Fibroblast of skin of right quadriceps (primary cell): ENCODE results near the gene TIPRL.
"Not testable (repeated sequence)": the region's sequence is repeated elsewhere in the genome, so short reads cannot be mapped to it uniquely, and the experiment has no call there.

Source experiments
- DNase-seq: peaks from one replicate; pipeline ENCODE4 v3.0.0-alpha.2; 2013

TIPRL gene

GRCh38 chr1:168178638-168179437 lies at the start of gene TIPRL:
TSS of gene TIPRL (plus strand) at chr1:168178962. CDS start at chr1:168179078, 116 bp downstream.
- peak; percentile 100 for DNase-seq

- DNase-seq, result no peak
These were observed 48.8 kb upstream of the TIPRL start for GRCh38 chr1:168129933-168130332.

- DNase-seq, result no peak
These were observed 44.6 kb upstream of the TIPRL start for GRCh38 chr1:168134132-168134531.

GRCh38 chr1:168134642-168135041 lies 44.1 kb upstream of the TIPRL start:
- no peak for DNase-seq

- no peak for DNase-seq
These were observed 43.4 kb upstream of the TIPRL start for GRCh38 chr1:168135116-168135920.

GRCh38 chr1:168135921-168136708 lies 42.6 kb upstream of the TIPRL start:
- no peak for DNase-seq

GRCh38 chr1:168136709-168137514 lies 41.9 kb upstream of the TIPRL start, which contains the start of gene GPR161:
TSS of gene GPR161 (minus strand) at chr1:168136930. CDS start at chr1:168104850, 32,080 bp downstream.
- peak; percentile 55 for DNase-seq

GRCh38 chr1:168137515-168137821 lies 41.3 kb upstream of the TIPRL start:
- no peak for DNase-seq

GRCh38 chr1:168138134-168138533 lies 40.6 kb upstream of the TIPRL start:
- DNase-seq, result peak; percentile 25

GRCh38 chr1:168139070-168139469 lies 39.7 kb upstream of the TIPRL start:
- no peak for DNase-seq

- DNase-seq, result no peak
These were observed 36.8 kb upstream of the TIPRL start for GRCh38 chr1:168141871-168142385.

- DNase-seq, result peak; percentile 74
These were observed 33.3 kb upstream of the TIPRL start for GRCh38 chr1:168145184-168146159.

GRCh38 chr1:168146160-168146539 lies 32.6 kb upstream of the TIPRL start:
- no peak for DNase-seq

GRCh38 chr1:168146626-168147025 lies 32.1 kb upstream of the TIPRL start:
- DNase-seq, result no peak

GRCh38 chr1:168148916-168149315 lies 29.8 kb upstream of the TIPRL start:
- DNase-seq, result no peak

GRCh38 chr1:168150283-168150682 lies 28.5 kb upstream of the TIPRL start:
- no peak for DNase-seq

GRCh38 chr1:168151935-168152334 lies 26.8 kb upstream of the TIPRL start:
- no peak for DNase-seq

GRCh38 chr1:168154707-168155106 lies 24.1 kb upstream of the TIPRL start:
- DNase-seq, result not testable (repeated sequence)

GRCh38 chr1:168155910-168156309 lies 22.9 kb upstream of the TIPRL start:
- DNase-seq, result no peak

GRCh38 chr1:168157638-168158037 lies 21.1 kb upstream of the TIPRL start:
- no peak for DNase-seq

GRCh38 chr1:168159251-168159650 lies 19.5 kb upstream of the TIPRL start:
- no peak for DNase-seq
